ENCODE results near the gene HTR7. TPM values are rescaled to one million over a fixed set of nuclear protein-coding genes. Genes with fewer than 3 reads are reported as not detected.

Gene HTR7
- polyA plus RNA-seq, 1 donor (not counting 4 experiments of a cell fraction or from before 2014, with no cell fraction given) = 12.2 TPM

DNA sequence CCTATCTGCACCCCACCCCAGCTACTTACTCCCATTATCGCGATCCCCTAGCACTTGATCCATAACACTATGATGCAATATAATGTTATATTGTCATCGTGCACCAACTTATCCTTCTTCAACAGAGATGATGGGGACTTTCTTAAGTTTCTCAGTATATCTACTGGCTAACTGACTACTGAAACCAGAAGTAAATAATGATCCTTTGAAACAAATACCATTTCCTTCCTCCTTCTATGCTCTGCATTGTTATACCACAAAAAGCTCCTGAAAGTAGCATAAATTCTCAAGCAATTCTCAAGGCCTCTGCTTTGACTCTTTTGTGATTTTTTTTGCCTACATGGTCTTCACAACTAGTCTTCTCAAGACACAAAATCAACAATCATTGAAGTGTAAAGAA, 68.9 kb downstream of the HTR7 start:
- TF ChIP-seq EZH2 (IDR thresholded peaks at IDR 0.05; ENCODE audit: low read length) = no peak
- TF ChIP-seq, protein P1, sequence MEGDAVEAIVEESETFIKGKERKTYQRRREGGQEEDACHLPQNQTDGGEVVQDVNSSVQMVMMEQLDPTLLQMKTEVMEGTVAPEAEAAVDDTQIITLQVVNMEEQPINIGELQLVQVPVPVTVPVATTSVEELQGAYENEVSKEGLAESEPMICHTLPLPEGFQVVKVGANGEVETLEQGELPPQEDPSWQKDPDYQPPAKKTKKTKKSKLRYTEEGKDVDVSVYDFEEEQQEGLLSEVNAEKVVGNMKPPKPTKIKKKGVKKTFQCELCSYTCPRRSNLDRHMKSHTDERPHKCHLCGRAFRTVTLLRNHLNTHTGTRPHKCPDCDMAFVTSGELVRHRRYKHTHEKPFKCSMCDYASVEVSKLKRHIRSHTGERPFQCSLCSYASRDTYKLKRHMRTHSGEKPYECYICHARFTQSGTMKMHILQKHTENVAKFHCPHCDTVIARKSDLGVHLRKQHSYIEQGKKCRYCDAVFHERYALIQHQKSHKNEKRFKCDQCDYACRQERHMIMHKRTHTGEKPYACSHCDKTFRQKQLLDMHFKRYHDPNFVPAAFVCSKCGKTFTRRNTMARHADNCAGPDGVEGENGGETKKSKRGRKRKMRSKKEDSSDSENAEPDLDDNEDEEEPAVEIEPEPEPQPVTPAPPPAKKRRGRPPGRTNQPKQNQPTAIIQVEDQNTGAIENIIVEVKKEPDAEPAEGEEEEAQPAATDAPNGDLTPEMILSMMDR (optimal IDR thresholded peaks at IDR 0.05 in 1 of 3, IDR thresholded peaks at IDR 0.05 in 1 of 3, conservative IDR thresholded peaks at IDR 0.05 in 1 of 3; ENCODE audit: extremely low read depth in 1 of 3, insufficient read depth in 2 of 3, low read length in 3 of 3) = no peak
- Histone ChIP-seq H3K79me2 (ENCODE audit: control insufficient read depth, insufficient read depth, low read length) (peaks cover 3% of the 10 kb centered on the region), H3K4me2 (ENCODE audit: control insufficient read depth, extremely low read depth, insufficient read depth, low read depth, low read length) (no peak overlapping the region), H3K36me3 (ENCODE audit: control insufficient read depth in 2 of 2, extremely low read depth in 1 of 2, insufficient read depth in 2 of 2, low read length in 2 of 2) (no peaks in the 10 kb centered on the region), H3K27me3 (ENCODE audit: control insufficient read depth, extremely low read depth, insufficient read depth, low read length) (no peaks in the 10 kb centered on the region), H3K9ac (ENCODE audit: control insufficient read depth, extremely low read depth, insufficient read depth, low read length) (no peak overlapping the region), H3K9me1 (ENCODE audit: control insufficient read depth, extremely low read depth, insufficient read depth, low read length) (no peaks in the 10 kb centered on the region), H2AFZ (ENCODE audit: control insufficient read depth, low read length) (no peak overlapping the region), H3K9me3 (ENCODE audit: control insufficient read depth, low read depth, low read length) (no peaks in the 10 kb centered on the region), H3K4me3 (ENCODE audit: control insufficient read depth in 2 of 3, extremely low read depth in 1 of 3, insufficient read depth in 2 of 3, low read depth in 1 of 3, low read length in 3 of 3) (no peak overlapping the region), H3K4me1 (ENCODE audit: control insufficient read depth, extremely low read depth, insufficient read depth, low read length) (no peaks in the 10 kb centered on the region), H4K20me1 (ENCODE audit: control insufficient read depth, extremely low read depth, insufficient read depth, low read length) (no peaks in the 10 kb centered on the region), H3K27ac (ENCODE audit: control insufficient read depth, insufficient read depth, low read length) (no peak overlapping the region)
- dilution Hi-C loops (cut with MboI; ENCODE audit: extremely low pct_ligation_motif_present, low sequenced_read_pairs) = no loop called here
- no peak for DNase-seq (ENCODE audit: low read depth, low spot score)
- FAIRE-seq = no peak

DNA sequence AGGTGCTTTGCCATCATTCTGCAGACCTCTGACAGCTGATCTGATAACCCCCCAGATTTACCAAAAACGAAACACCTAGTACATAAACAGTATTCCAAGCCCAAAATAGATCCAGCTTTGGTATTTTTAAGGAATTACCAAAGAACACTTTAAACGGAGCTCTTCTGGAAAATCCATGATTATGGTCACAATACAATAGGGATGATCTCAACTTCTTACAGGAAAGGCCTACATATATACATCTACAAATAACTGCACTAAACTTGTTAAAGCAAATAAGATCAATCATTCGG, 69.7 kb downstream of the HTR7 start:
- peaks cover 3% of the 10 kb centered on the region for H3K79me2 ChIP-seq (ENCODE audit: control insufficient read depth, insufficient read depth, low read length)
- H3K4me1 ChIP-seq (ENCODE audit: control insufficient read depth, extremely low read depth, insufficient read depth, low read length) = no peaks in the 10 kb centered on the region
- H3K9me3 ChIP-seq (ENCODE audit: control insufficient read depth, low read depth, low read length) = no peaks in the 10 kb centered on the region
- no peaks in the 10 kb centered on the region for H3K27me3 ChIP-seq (ENCODE audit: control insufficient read depth, extremely low read depth, insufficient read depth, low read length)
- H3K9me1 ChIP-seq (ENCODE audit: control insufficient read depth, extremely low read depth, insufficient read depth, low read length) = no peaks in the 10 kb centered on the region
- no peak overlapping the region for H2AFZ ChIP-seq (ENCODE audit: control insufficient read depth, low read length)
- FAIRE-seq (no peak), DNase-seq (ENCODE audit: low read depth, low spot score) (no peak)
- dilution Hi-C loops (cut with MboI; ENCODE audit: extremely low pct_ligation_motif_present, low sequenced_read_pairs) = no loop called here
- no peak overlapping the region for H3K4me2 ChIP-seq (ENCODE audit: control insufficient read depth, extremely low read depth, insufficient read depth, low read depth, low read length)
- H3K9ac ChIP-seq (ENCODE audit: control insufficient read depth, extremely low read depth, insufficient read depth, low read length) = no peak overlapping the region
- H3K4me3 ChIP-seq (ENCODE audit: control insufficient read depth in 2 of 3, extremely low read depth in 1 of 3, insufficient read depth in 2 of 3, low read depth in 1 of 3, low read length in 3 of 3) = no peak overlapping the region
- no peak overlapping the region for H3K27ac ChIP-seq (ENCODE audit: control insufficient read depth, insufficient read depth, low read length)
- H3K36me3 ChIP-seq (ENCODE audit: control insufficient read depth in 2 of 2, extremely low read depth in 1 of 2, insufficient read depth in 2 of 2, low read length in 2 of 2) = no peaks in the 10 kb centered on the region
- H4K20me1 ChIP-seq (ENCODE audit: control insufficient read depth, extremely low read depth, insufficient read depth, low read length) = no peaks in the 10 kb centered on the region
- TF ChIP-seq EZH2 (IDR thresholded peaks at IDR 0.05; ENCODE audit: low read length) = no peak
- TF ChIP-seq, protein P1 (optimal IDR thresholded peaks at IDR 0.05 in 1 of 3, IDR thresholded peaks at IDR 0.05 in 1 of 3, conservative IDR thresholded peaks at IDR 0.05 in 1 of 3; ENCODE audit: extremely low read depth in 1 of 3, insufficient read depth in 2 of 3, low read length in 3 of 3) = no peak
